Fibroblast of pulmonary artery (primary cell): ENCODE data around the gene NLE1.
"Not testable (repeated sequence)": the region's sequence is repeated elsewhere in the genome, so short reads cannot be mapped to it uniquely, and the experiment has no call there.

Experiments used
- DNase-seq: peaks from one replicate; pipeline ENCODE4 v3.0.0-alpha.2; 2010; ENCODE audit warnings: low read depth
- H3K4me3 ChIP-seq: replicated peaks from 2 replicates; pipeline ENCODE4 v1.5.1; 2011; ENCODE audit warnings: low read depth, mild to moderate bottlenecking, control low read depth, low read length, moderate library complexity
- CTCF ChIP-seq: IDR thresholded peaks from 2 replicates; pipeline ENCODE4 v1.5.1; 2011; ENCODE audit warnings: mild to moderate bottlenecking, control low read depth, low read length, inconsistent platforms; ENCODE audit errors: missing control alignments

NLE1 gene

GRCh38 chr17:35094902-35095301, 47.2 kb downstream of the NLE1 start:
- TF ChIP-seq CTCF: no peak
- DNase-seq: peak; percentile 90
- H3K4me3 ChIP-seq: no peak overlapping the region

GRCh38 chr17:35090707-35091106, 51.4 kb downstream of the NLE1 start:
- not testable (repeated sequence) for H3K4me3 ChIP-seq, DNase-seq

- DNase-seq: peak; percentile 38
- peak overlapping the region; percentile 41 for H3K4me3 ChIP-seq
- peak; percentile 10 for TF ChIP-seq CTCF
These were observed 52.4 kb downstream of the NLE1 start for GRCh38 chr17:35089586-35090296.

GRCh38 chr17:35088881-35089585, 53.1 kb downstream of the NLE1 start:
- DNase-seq: peak; percentile 79
- TF ChIP-seq CTCF: peak; percentile 33
- peak overlapping the region; percentile 74 for H3K4me3 ChIP-seq

GRCh38 chr17:35088356-35088880, 53.7 kb downstream of the NLE1 start:
- H3K4me3 ChIP-seq: peak overlapping the region; percentile 74
- DNase-seq: peak; percentile 52
- peak; percentile 6 for TF ChIP-seq CTCF

- peak overlapping the region; percentile 74 for H3K4me3 ChIP-seq
- no peak for DNase-seq
These were observed 54.3 kb downstream of the NLE1 start for GRCh38 chr17:35087731-35088355.

More at GRCh38 chr17:35087731-35088355, 54.3 kb downstream of the NLE1 start:
- no peak for TF ChIP-seq CTCF
